Neuronal stem cell (in vitro differentiated cells): ENCODE data around the gene ZNF212.

Source experiments
- DNase-seq: peaks from one replicate; pipeline ENCODE4 v3.0.0-alpha.2; 2013; ENCODE audit warnings: low spot score
- H2AFZ ChIP-seq: one replicate; pipeline ENCODE4 v1.6.1; 2013; ENCODE audit warnings: mild to moderate bottlenecking, low read length, inconsistent platforms
- H2AK5ac ChIP-seq: 2 replicates; pipeline ENCODE4 v1.6.1; 2013; ENCODE audit warnings: low read depth, mild to moderate bottlenecking, inconsistent platforms, low read length, moderate library complexity, mixed read lengths
- H2BK120ac ChIP-seq: 2 replicates; pipeline ENCODE4 v1.6.1; 2013; ENCODE audit warnings: low read depth, mild to moderate bottlenecking, inconsistent platforms, low read length, moderate library complexity, mixed read lengths
- H2BK12ac ChIP-seq: one replicate; pipeline ENCODE4 v1.6.1; 2013; ENCODE audit warnings: low read length, inconsistent platforms
- H2BK15ac ChIP-seq: 2 replicates; pipeline ENCODE4 v1.6.1; 2013; ENCODE audit warnings: mild to moderate bottlenecking, low read length, inconsistent platforms, mixed read lengths
- H2BK5ac ChIP-seq: one replicate; pipeline ENCODE4 v1.6.1; 2013; ENCODE audit warnings: inconsistent platforms, mild to moderate bottlenecking, low read length, moderate library complexity
- H3K14ac ChIP-seq: one replicate; pipeline ENCODE4 v1.6.1; 2013; ENCODE audit warnings: low read length, inconsistent platforms
- H3K18ac ChIP-seq: 2 replicates; pipeline ENCODE4 v1.6.1; 2013; ENCODE audit warnings: low read length, inconsistent platforms
- H3K23ac ChIP-seq: 2 replicates; pipeline ENCODE4 v1.6.1; 2013; ENCODE audit warnings: low read depth, mild to moderate bottlenecking, mixed read lengths, low read length, inconsistent platforms; ENCODE audit not compliant: poor library complexity
- H3K27ac ChIP-seq: replicated peaks from 3 replicates; pipeline ENCODE4 v1.5.1; 2013; ENCODE audit warnings: low read length, inconsistent platforms
- H3K27me3 ChIP-seq, 3 experiments: 2 replicates each; pipeline ENCODE4 v1.6.1; 2013; ENCODE audit warnings: low read length in 3 of 3, mild to moderate bottlenecking in 2 of 3, inconsistent platforms in 1 of 3, low read depth in 1 of 3, mixed read lengths in 1 of 3, moderate library complexity in 1 of 3; ENCODE audit not compliant: control insufficient read depth in 3 of 3, insufficient read depth in 3 of 3
- H3K36me3 ChIP-seq, 2 donors: replicated peaks in 1 of 2; 2 replicates each; pipeline ENCODE4 v1.6.1; 2013; ENCODE audit warnings: low read length in 2 of 2; ENCODE audit not compliant: control insufficient read depth in 2 of 2, insufficient read depth in 2 of 2
- H3K4ac ChIP-seq: 2 replicates; pipeline ENCODE4 v1.6.1; 2013; ENCODE audit warnings: inconsistent platforms, mild to moderate bottlenecking, low read length, moderate library complexity
- H3K4me1 ChIP-seq, 2 donors: 1 replicate in 1 of 2; 2 replicates in 1 of 2; pipeline ENCODE4 v1.6.1; 2013; ENCODE audit warnings: low read length in 2 of 2, low read depth in 1 of 2; ENCODE audit not compliant: control insufficient read depth in 2 of 2, insufficient read depth in 1 of 2
- H3K4me2 ChIP-seq: one replicate; pipeline ENCODE4 v1.6.1; 2013; ENCODE audit warnings: mild to moderate bottlenecking, low read length, inconsistent platforms; ENCODE audit not compliant: insufficient read depth, poor library complexity, severe bottlenecking
- H3K4me3 ChIP-seq, 2 donors: 2 replicates each; pipeline ENCODE4 v1.5.1; 2013; ENCODE audit warnings: low read length in 2 of 2, mild to moderate bottlenecking in 2 of 2, inconsistent platforms in 1 of 2, moderate library complexity in 1 of 2
- H3K79me1 ChIP-seq: one replicate; pipeline ENCODE4 v1.6.1; 2013; ENCODE audit warnings: low read depth, mild to moderate bottlenecking, inconsistent platforms, low read length, moderate library complexity
- H3K9ac ChIP-seq: one replicate; pipeline ENCODE4 v1.6.1; 2013; ENCODE audit warnings: mild to moderate bottlenecking, low read depth, low read length, inconsistent platforms; ENCODE audit not compliant: poor library complexity
- H3K9me3 ChIP-seq, 2 donors: replicated peaks in 1 of 2; 2 replicates each; pipeline versions ENCODE3 to v1.6.1; 2013; ENCODE audit warnings: low read length in 2 of 2, mild to moderate bottlenecking in 2 of 2, inconsistent platforms in 1 of 2, low read depth in 1 of 2, mixed read lengths in 1 of 2, moderate library complexity in 1 of 2; ENCODE audit not compliant: control insufficient read depth in 2 of 2, insufficient read depth in 1 of 2
- H4K8ac ChIP-seq: one replicate; pipeline ENCODE4 v1.6.1; 2013; ENCODE audit warnings: low read depth, mild to moderate bottlenecking, inconsistent platforms, low read length, moderate library complexity
- H4K91ac ChIP-seq: one replicate; pipeline ENCODE4 v1.6.1; 2013; ENCODE audit warnings: low read length, low read depth, mild to moderate bottlenecking, inconsistent platforms; ENCODE audit not compliant: poor library complexity
- WGBS, 2 donors: extraction: QIAGEN DNeasy Blood & Tissue Kit; methylation state at CpG; one replicate each; pipeline ENCODE4 v1.1.7; 2013; ENCODE audit warnings: missing lambda C conversion rate in 2 of 2, mixed read lengths in 1 of 2; ENCODE audit not compliant: insufficient read length in 2 of 2, insufficient replicate concordance in 1 of 2; ENCODE audit errors: extremely low coverage in 2 of 2; 5-methylcytosine and 5-hydroxymethylcytosine counted together

The ZNF212 gene

DNA sequence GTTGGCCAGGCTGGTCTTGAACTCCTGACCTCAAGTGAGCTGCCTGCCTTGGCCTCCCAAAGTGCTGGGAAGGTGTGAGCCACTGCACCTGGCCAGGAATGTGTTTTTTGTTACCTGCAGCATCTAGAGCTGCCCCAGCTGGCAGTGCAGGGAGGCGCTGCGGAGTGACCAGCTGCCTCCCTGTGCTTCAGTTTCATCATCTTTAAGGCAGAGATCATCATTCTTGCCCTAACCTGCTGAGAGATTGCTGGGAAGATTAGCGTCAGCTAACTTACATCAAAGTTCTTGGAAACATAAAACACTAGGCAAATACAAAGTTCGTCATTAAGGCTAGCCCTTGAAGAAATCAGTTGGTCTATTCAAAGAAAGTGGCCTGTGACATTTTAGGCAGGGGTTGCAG lies 41.8 kb upstream of the ZNF212 start:
- Histone ChIP-seq H2AK5ac (no peak overlapping the region), H3K27me3 (peaks cover 0 to 7% (median 0%) of the 10 kb centered on the region in 3 experiments), H2BK15ac (no peak overlapping the region), H3K4ac (no peak overlapping the region), H3K4me3 (peak overlapping the region in 1 of 2 donors; percentile 15), H3K4me2 (no peak overlapping the region), H4K91ac (no peak overlapping the region), H3K36me3 (peaks cover 25 to 49% of the 10 kb centered on the region in 2 donors), H3K9me3 (no peaks in the 10 kb centered on the region), H3K18ac (no peak overlapping the region), H2BK12ac (no peak overlapping the region), H4K8ac (no peak overlapping the region), H3K27ac (no peak overlapping the region), H3K14ac (no peak overlapping the region), H2BK120ac (no peak overlapping the region), H2AFZ (no peak overlapping the region), H3K23ac (no peak overlapping the region), H3K4me1 (peaks cover 8% of the 10 kb centered on the region in 2 donors), H2BK5ac (no peak overlapping the region), H3K79me1 (peaks cover 8% of the 10 kb centered on the region), H3K9ac (no peak overlapping the region)
- WGBS, 2 donors: no CpG with 5 or more reads among the region's 4 CpGs
- no peak for DNase-seq

DNA sequence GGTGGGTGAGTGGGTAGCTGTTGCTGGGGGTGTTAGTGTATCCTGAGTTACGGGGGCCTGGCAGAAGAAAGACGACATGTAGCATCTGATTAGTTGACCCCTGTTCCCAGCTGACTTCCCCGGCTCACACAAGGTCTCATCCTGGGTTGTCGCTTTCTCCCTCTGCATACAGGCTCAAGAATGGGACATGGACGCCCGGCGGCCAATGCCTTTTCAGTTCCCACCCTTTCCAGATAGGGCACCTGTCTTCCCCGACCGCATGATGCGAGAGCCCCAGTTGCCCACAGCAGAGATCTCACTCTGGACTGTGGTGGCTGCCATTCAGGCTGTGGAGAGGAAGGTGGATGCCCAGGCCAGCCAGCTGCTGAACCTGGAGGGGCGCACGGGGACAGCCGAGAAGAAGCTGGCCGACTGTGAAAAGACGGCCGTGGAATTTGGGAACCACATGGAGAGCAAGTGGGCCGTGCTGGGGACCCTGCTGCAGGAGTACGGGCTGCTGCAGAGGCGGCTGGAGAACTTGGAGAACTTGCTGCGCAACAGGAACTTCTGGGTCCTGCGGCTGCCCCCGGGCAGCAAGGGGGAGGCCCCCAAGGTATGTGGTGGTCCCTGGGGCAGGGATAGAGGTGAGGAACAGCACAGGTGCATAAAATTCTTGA lies 41.2 kb upstream of the ZNF212 start:
- no CpG with 5 or more reads among the region's 22 CpGs for WGBS, 2 donors
- H2BK15ac ChIP-seq: no peak overlapping the region
- no peak overlapping the region for H3K4ac ChIP-seq
- no peak overlapping the region for H4K91ac ChIP-seq
- H3K14ac ChIP-seq: no peak overlapping the region
- H3K27ac ChIP-seq: no peak overlapping the region
- H3K9ac ChIP-seq: no peak overlapping the region
- no peak overlapping the region for H3K4me3 ChIP-seq
- no peak overlapping the region for H4K8ac ChIP-seq
- no peak overlapping the region for H2AFZ ChIP-seq
- peaks cover 8% of the 10 kb centered on the region in 2 donors for H3K4me1 ChIP-seq
- no peak overlapping the region for H3K4me2 ChIP-seq
- DNase-seq: no peak
- H3K27me3 ChIP-seq: peaks cover 0 to 1% (median 0%) of the 10 kb centered on the region in 3 experiments
- H2BK5ac ChIP-seq: no peak overlapping the region
- H2AK5ac ChIP-seq: no peak overlapping the region
- peaks cover 30 to 55% of the 10 kb centered on the region in 2 donors for H3K36me3 ChIP-seq
- no peak overlapping the region for H2BK120ac ChIP-seq
- no peaks in the 10 kb centered on the region for H3K9me3 ChIP-seq
- no peak overlapping the region for H3K23ac ChIP-seq
- no peak overlapping the region for H2BK12ac ChIP-seq
- H3K79me1 ChIP-seq: peaks cover 11% of the 10 kb centered on the region
- H3K18ac ChIP-seq: no peak overlapping the region

DNA sequence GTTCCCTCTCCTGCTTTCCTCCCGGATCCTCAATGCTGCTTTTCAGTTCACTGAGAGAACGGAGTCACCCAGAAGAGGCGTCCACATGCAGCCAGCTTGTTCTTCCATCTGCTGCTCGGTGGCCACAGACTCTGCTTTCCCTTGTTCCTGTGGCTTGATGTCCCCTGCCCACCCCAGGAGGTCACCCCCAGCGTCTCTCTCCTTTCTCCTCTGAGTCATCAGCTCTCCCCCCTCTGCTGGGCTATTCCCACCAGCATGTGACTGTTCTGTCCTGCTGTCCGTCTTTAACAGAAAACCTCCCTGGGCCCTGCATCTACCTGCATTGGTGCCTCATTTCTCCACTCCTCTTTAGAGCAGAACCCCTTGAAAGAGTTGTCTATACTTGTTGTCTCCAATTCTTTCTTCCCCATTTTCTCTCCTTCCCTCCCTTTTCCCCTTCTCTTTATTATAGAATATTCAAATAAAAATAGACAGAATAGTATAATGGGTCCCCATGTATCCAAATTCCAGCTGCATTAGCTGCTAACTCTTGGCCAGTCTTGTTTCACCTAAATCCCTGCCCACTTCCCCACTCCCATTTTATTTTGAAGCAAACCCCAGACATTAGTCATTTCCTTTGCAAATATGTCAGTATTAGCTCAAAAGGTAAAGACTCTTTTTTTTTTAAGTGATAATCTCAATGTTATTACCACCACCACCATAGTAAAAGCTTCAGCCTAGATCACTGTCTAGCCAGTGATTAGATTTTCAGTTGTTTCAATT lies 40.0 kb upstream of the ZNF212 start:
- Histone ChIP-seq H2BK120ac (no peak overlapping the region), H2BK12ac (no peak overlapping the region), H3K23ac (no peak overlapping the region), H2AFZ (no peak overlapping the region), H3K18ac (no peak overlapping the region), H2AK5ac (no peak overlapping the region), H3K9me3 (no peaks in the 10 kb centered on the region), H3K14ac (no peak overlapping the region), H4K8ac (no peak overlapping the region), H2BK5ac (no peak overlapping the region), H2BK15ac (no peak overlapping the region), H3K36me3 (peaks cover 37 to 67% of the 10 kb centered on the region in 2 donors), H3K27me3 (no peaks in the 10 kb centered on the region), H3K4ac (no peak overlapping the region), H3K79me1 (peaks cover 11% of the 10 kb centered on the region), H3K4me1 (peaks cover 8% of the 10 kb centered on the region in 2 donors), H3K4me2 (no peak overlapping the region), H3K27ac (no peak overlapping the region), H3K9ac (no peak overlapping the region), H3K4me3 (no peak overlapping the region), H4K91ac (no peak overlapping the region)
- no peak for DNase-seq
- no CpG with 5 or more reads among the region's 6 CpGs for WGBS, 2 donors

DNA sequence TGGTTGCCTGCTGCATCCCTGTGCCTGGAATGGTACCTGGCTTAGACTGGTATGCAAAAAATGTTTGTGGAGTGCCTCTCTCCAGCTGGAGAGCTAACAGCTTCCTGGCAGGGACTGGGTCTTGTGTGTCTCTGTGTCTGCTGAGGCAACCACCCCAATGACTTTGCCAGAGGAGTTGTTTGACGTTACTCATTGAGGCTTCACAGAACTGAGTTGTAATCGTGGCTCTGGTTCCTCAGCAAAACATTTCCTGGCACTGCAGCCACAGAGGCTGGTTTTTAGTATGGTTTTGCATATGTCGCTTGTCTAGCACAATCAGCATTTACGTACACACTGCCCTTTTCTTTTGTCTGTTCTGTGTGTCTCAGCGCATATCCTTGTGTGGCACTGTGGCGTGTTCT lies 36.6 kb upstream of the ZNF212 start:
- H2BK5ac ChIP-seq: no peak overlapping the region
- H2AFZ ChIP-seq: no peak overlapping the region
- no peak overlapping the region for H3K27ac ChIP-seq
- no peak overlapping the region for H4K8ac ChIP-seq
- no peaks in the 10 kb centered on the region for H3K27me3 ChIP-seq
- H3K79me1 ChIP-seq: peaks cover 3% of the 10 kb centered on the region
- no peak overlapping the region for H2BK12ac ChIP-seq
- H3K4me3 ChIP-seq: no peak overlapping the region
- H3K9me3 ChIP-seq: no peaks in the 10 kb centered on the region
- DNase-seq: no peak
- H4K91ac ChIP-seq: no peak overlapping the region
- no peak overlapping the region for H3K4me2 ChIP-seq
- H3K36me3 ChIP-seq: peaks cover 53 to 95% of the 10 kb centered on the region in 2 donors
- no peaks in the 10 kb centered on the region for H3K4me1 ChIP-seq
- H2BK120ac ChIP-seq: no peak overlapping the region
- no peak overlapping the region for H3K9ac ChIP-seq
- H3K18ac ChIP-seq: no peak overlapping the region
- H3K23ac ChIP-seq: no peak overlapping the region
- no peak overlapping the region for H2BK15ac ChIP-seq
- no peak overlapping the region for H2AK5ac ChIP-seq
- H3K4ac ChIP-seq: no peak overlapping the region
- H3K14ac ChIP-seq: no peak overlapping the region
- WGBS, 2 donors: no CpG with 5 or more reads among the region's 6 CpGs
